ENCODE measurements around the gene BRD4. TPM values are rescaled to one million over a fixed set of nuclear protein-coding genes. Genes with fewer than 3 reads are reported as not detected.
A peak's percentile ranks its signal among the peaks of the same experiment; 100 is the strongest.

Gene BRD4
- total and polyA plus RNA-seq, 2 of the 13 experiments (the other 11 are each of a cell fraction or from before 2014, with no cell fraction given) = 10.5 to 11.4 TPM

- TF ChIP-seq ZBTB38 (CRISPR knock-in tag; IDR thresholded peaks at IDR 0.05) = no peak
- 0 out of 2 replicates have a peak, but pooled peaks have one; percentile 0 for TF ChIP-seq KAT7 (CRISPR knock-in tag; IDR thresholded peaks at IDR 0.05; ENCODE audit: borderline replicate concordance)
- no peak for TF ChIP-seq ZNF562 (CRISPR knock-in tag; IDR thresholded peaks at IDR 0.05; ENCODE audit: borderline replicate concordance)
- no peak for TF ChIP-seq FOXO1 (CRISPR knock-in tag; IDR thresholded peaks at IDR 0.05)
- TF ChIP-seq U2AF1 (optimal IDR thresholded peaks at IDR 0.05; ENCODE audit: low read depth, low read length) = peak; percentile 24
- no peak for TF ChIP-seq ZSCAN9 (CRISPR knock-in tag; IDR thresholded peaks at IDR 0.05; ENCODE audit: borderline replicate concordance)
- no peak for TF ChIP-seq NFIB (CRISPR knock-in tag; IDR thresholded peaks at IDR 0.05; ENCODE audit: borderline replicate concordance)
- TF ChIP-seq CERS6 (CRISPR knock-in tag; IDR thresholded peaks at IDR 0.05) = no peak
- no peak for TF ChIP-seq KAT8 (CRISPR knock-in tag; IDR thresholded peaks at IDR 0.05)
- TF ChIP-seq MEIS1 (CRISPR knock-in tag; IDR thresholded peaks at IDR 0.05; ENCODE audit: borderline replicate concordance) = no peak
- no peak for TF ChIP-seq ZNF10 (CRISPR knock-in tag; IDR thresholded peaks at IDR 0.05; ENCODE audit: borderline replicate concordance, low read depth)
- no peak for TF ChIP-seq KLF9 (CRISPR knock-in tag; IDR thresholded peaks at IDR 0.05; ENCODE audit: low read depth)
- TF ChIP-seq ZNF296 (CRISPR knock-in tag; conservative IDR thresholded peaks at IDR 0.05) = peak; percentile 38; the same call in 1 of the 2 replicates
- TF ChIP-seq KDM1A (CRISPR knock-in tag; IDR thresholded peaks at IDR 0.05) = no peak
- TF ChIP-seq PAF1 (CRISPR knock-in tag; IDR thresholded peaks at IDR 0.05) = no peak
- no peak for TF ChIP-seq SIX4 (CRISPR knock-in tag; IDR thresholded peaks at IDR 0.05)
- peak; percentile 74; the same call in 1 of the 2 replicates for TF ChIP-seq DZIP1 (CRISPR knock-in tag; IDR thresholded peaks at IDR 0.05)
- no peak for TF ChIP-seq ZEB1 (IDR thresholded peaks at IDR 0.05; ENCODE audit: insufficient replicate concordance, low read depth)
- TF ChIP-seq, protein P1, sequence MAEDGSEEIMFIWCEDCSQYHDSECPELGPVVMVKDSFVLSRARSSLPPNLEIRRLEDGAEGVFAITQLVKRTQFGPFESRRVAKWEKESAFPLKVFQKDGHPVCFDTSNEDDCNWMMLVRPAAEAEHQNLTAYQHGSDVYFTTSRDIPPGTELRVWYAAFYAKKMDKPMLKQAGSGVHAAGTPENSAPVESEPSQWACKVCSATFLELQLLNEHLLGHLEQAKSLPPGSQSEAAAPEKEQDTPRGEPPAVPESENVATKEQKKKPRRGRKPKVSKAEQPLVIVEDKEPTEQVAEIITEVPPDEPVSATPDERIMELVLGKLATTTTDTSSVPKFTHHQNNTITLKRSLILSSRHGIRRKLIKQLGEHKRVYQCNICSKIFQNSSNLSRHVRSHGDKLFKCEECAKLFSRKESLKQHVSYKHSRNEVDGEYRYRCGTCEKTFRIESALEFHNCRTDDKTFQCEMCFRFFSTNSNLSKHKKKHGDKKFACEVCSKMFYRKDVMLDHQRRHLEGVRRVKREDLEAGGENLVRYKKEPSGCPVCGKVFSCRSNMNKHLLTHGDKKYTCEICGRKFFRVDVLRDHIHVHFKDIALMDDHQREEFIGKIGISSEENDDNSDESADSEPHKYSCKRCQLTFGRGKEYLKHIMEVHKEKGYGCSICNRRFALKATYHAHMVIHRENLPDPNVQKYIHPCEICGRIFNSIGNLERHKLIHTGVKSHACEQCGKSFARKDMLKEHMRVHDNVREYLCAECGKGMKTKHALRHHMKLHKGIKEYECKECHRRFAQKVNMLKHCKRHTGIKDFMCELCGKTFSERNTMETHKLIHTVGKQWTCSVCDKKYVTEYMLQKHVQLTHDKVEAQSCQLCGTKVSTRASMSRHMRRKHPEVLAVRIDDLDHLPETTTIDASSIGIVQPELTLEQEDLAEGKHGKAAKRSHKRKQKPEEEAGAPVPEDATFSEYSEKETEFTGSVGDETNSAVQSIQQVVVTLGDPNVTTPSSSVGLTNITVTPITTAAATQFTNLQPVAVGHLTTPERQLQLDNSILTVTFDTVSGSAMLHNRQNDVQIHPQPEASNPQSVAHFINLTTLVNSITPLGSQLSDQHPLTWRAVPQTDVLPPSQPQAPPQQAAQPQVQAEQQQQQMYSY (CRISPR knock-in tag; IDR thresholded peaks at IDR 0.05) = no peak
- TF ChIP-seq ZMYM2 (CRISPR knock-in tag; IDR thresholded peaks at IDR 0.05) = no peak
- no peak for TF ChIP-seq POGZ (CRISPR knock-in tag; IDR thresholded peaks at IDR 0.05)
- TF ChIP-seq ZNF614 (CRISPR knock-in tag; IDR thresholded peaks at IDR 0.05; ENCODE audit: borderline replicate concordance) = no peak
- no peak for TF ChIP-seq ZNF496 (CRISPR knock-in tag; IDR thresholded peaks at IDR 0.05; ENCODE audit: insufficient replicate concordance)
- 0 out of 2 replicates have a peak, but pooled peaks have one; percentile 25 for TF ChIP-seq TARDBP (CRISPR knock-in tag; IDR thresholded peaks at IDR 0.05)
- no peak for TF ChIP-seq NR2F1 (CRISPR knock-in tag; IDR thresholded peaks at IDR 0.05)
- no peak for TF ChIP-seq ETV6 (CRISPR knock-in tag; conservative IDR thresholded peaks at IDR 0.05)
These were observed 46.3 kb upstream of the BRD4 start (continued) for GRCh38 chr19:15378534-15379082.
